HepG2 (cell line): ENCODE data around the gene ARHGAP22. TPM values are rescaled to one million over a fixed set of nuclear protein-coding genes. Genes with fewer than 3 reads are reported as not detected.

Experiments used
- ATAC-seq: fragments of 200-7000 bp; cut with Tn5 transposase; 3 replicates; pipeline ENCODE4 v1.9.1; 2020; ENCODE audit warnings: mild to moderate bottlenecking, moderate library complexity
- BruUV-seq: library from RNA; stranded (reverse); fragments of 400-500 nt; replicated peaks from 2 replicates; lab custom pipeline; 2021; lab: Mats Ljungman, UMichigan
- CTCF ChIA-PET: fragments of 300-600 bp; formaldehyde crosslinking; extraction: SDS; loops from one replicate; lab custom pipeline; 2021; ENCODE audit warnings: low total read pairs, inconsistent platforms, low intra/inter-chr PET ratio; lab: Yijun Ruan, JAX
- POLR2A ChIA-PET: fragments of 350-600 bp; sonication (Branson Sonifier 250); formaldehyde crosslinking; loops from one replicate; lab custom pipeline; 2020; ENCODE audit warnings: antibody characterized with exemption, inconsistent platforms; lab: Yijun Ruan, JAX
- DNase-seq: peaks from one replicate; pipeline ENCODE4 v3.0.0-alpha.2; 2015; ENCODE audit warnings: low spot score
- FAIRE-seq: peaks from 3 replicates; lab custom pipeline; 2011; peaks lifted over from hg19 to GRCh38; lab: Jason Lieb, UNC
- H2AFZ ChIP-seq: one replicate; pipeline ENCODE4 v1.6.1; 2011; ENCODE audit warnings: low read length, inconsistent platforms
- H3K27ac ChIP-seq: fragments of 300-600 bp; 3 replicates; pipeline ENCODE4 v1.8.0; 2011; ENCODE audit warnings: mixed run types, mild to moderate bottlenecking, mixed read lengths, low read length, inconsistent platforms; ENCODE audit not compliant: insufficient read depth; ENCODE audit errors: extremely low read length
- H3K27me3 ChIP-seq, 2 experiments: fragments of 200-600 bp in 1 of 2; 2 replicates in 1 of 2; 3 replicates in 1 of 2; pipeline versions ENCODE4 v1.6.0 to v1.8.0; 2011; ENCODE audit warnings: low read length in 2 of 2, mild to moderate bottlenecking in 2 of 2, moderate library complexity in 2 of 2, inconsistent platforms in 1 of 2; ENCODE audit not compliant: insufficient read depth in 2 of 2, control insufficient read depth in 1 of 2
- H3K36me3 ChIP-seq, 2 experiments: fragments of 200-600 bp in 1 of 2; replicated peaks in 1 of 2; 2 replicates in 1 of 2; 3 replicates in 1 of 2; pipeline versions ENCODE4 v1.5.1 to v1.8.0; 2011; ENCODE audit warnings: low read length in 2 of 2, inconsistent platforms in 1 of 2; ENCODE audit not compliant: insufficient read depth in 2 of 2, control insufficient read depth in 1 of 2
- H3K4me1 ChIP-seq: 2 replicates; pipeline ENCODE4 v1.5.1; 2012; ENCODE audit warnings: low read length, inconsistent platforms; ENCODE audit not compliant: insufficient read depth
- H3K4me2 ChIP-seq: 2 replicates; pipeline ENCODE4 v1.6.0; 2011; ENCODE audit warnings: low read depth, low read length, inconsistent platforms
- H3K4me3 ChIP-seq, 3 experiments: fragments of 200-600 bp in 1 of 3; sonication (generic), shearing (Covaris generic) in 1 of 3; replicated peaks in 1 of 3; 2 replicates each; pipeline ENCODE4 v1.5.1; 2011 to 2016; ENCODE audit warnings: low read length in 3 of 3, inconsistent platforms in 2 of 3, low read depth in 2 of 3, mild to moderate bottlenecking in 2 of 3, control low read depth in 1 of 3, mixed read lengths in 1 of 3; ENCODE audit not compliant: insufficient read depth in 1 of 3
- H3K79me2 ChIP-seq: one replicate; pipeline ENCODE4 v1.6.1; 2011; ENCODE audit warnings: low read length, inconsistent platforms; ENCODE audit not compliant: insufficient read depth
- H3K9ac ChIP-seq: 2 replicates; pipeline ENCODE4 v1.6.0; 2011; ENCODE audit warnings: mild to moderate bottlenecking, low read depth, low read length, inconsistent platforms; ENCODE audit not compliant: insufficient read depth
- H3K9me3 ChIP-seq: 2 replicates; pipeline ENCODE4 v1.5.1; 2012; ENCODE audit warnings: mild to moderate bottlenecking, low read length
- H4K20me1 ChIP-seq: 2 replicates; pipeline ENCODE4 v1.6.0; 2011; ENCODE audit warnings: inconsistent platforms, mild to moderate bottlenecking, low read length, moderate library complexity; ENCODE audit not compliant: insufficient read depth
- ARNTL ChIP-seq: sonication (generic); formaldehyde crosslinking; IDR thresholded peaks from 2 replicates; pipeline ENCODE4 v1.4.0; 2020; ENCODE audit warnings: mild to moderate bottlenecking, missing genetic modification reagents
- ERF ChIP-seq: IDR thresholded peaks from 2 replicates; pipeline ENCODE4 v1.6.1; 2018; ENCODE audit warnings: missing biosample characterization, missing genetic modification reagents
- FOXK1 ChIP-seq: sonication (generic); formaldehyde crosslinking; IDR thresholded peaks from 2 replicates; pipeline ENCODE4 v1.4.0; 2020; ENCODE audit warnings: low read depth, missing genetic modification reagents, borderline replicate concordance
- GATAD1 ChIP-seq: IDR thresholded peaks from 2 replicates; pipeline ENCODE4 v1.6.1; 2016; ENCODE audit warnings: missing genetic modification reagents, missing compliant biosample characterization
- HOXA9 ChIP-seq: sonication (generic); formaldehyde crosslinking; IDR thresholded peaks from 2 replicates; pipeline ENCODE4 v1.8.1; 2022; ENCODE audit warnings: missing genetic modification reagents, mild to moderate bottlenecking, moderate library complexity, borderline replicate concordance
- MATR3 ChIP-seq: sonication (generic); formaldehyde crosslinking; IDR thresholded peaks from 2 replicates; pipeline ENCODE4 v1.4.0; 2020; ENCODE audit warnings: missing genetic modification reagents
- ONECUT2 ChIP-seq: sonication (generic); formaldehyde crosslinking; IDR thresholded peaks from 2 replicates; pipeline ENCODE4 v1.4.0; 2020; ENCODE audit warnings: missing genetic modification reagents
- PAF1 ChIP-seq: IDR thresholded peaks from 2 replicates; pipeline ENCODE4 v1.6.1; 2016; ENCODE audit warnings: missing genetic modification reagents, missing compliant biosample characterization
- REST ChIP-seq, 2 experiments: IDR thresholded peaks; 2 replicates each; pipeline ENCODE4 v1.6.1; 2011 to 2012; ENCODE audit warnings: low read length in 2 of 2, borderline replicate concordance in 1 of 2, low read depth in 1 of 2, mild to moderate bottlenecking in 1 of 2, moderate library complexity in 1 of 2
- RFX5 ChIP-seq: IDR thresholded peaks from 2 replicates; pipeline ENCODE4 v1.6.1; 2011; ENCODE audit warnings: low read depth, low read length, improper control_type of control experiment
- TAF15 ChIP-seq: fragments of 200-400 bp; formaldehyde crosslinking; IDR thresholded peaks from one replicate; pipeline ENCODE4 v1.6.1; 2018; ENCODE audit warnings: mild to moderate bottlenecking, low read depth, low read length; ENCODE audit not compliant: poor library complexity, severe bottlenecking
- ZNF253 ChIP-seq: sonication (generic); formaldehyde crosslinking; IDR thresholded peaks from 2 replicates; pipeline ENCODE4 v1.8.0; 2022; ENCODE audit warnings: mild to moderate bottlenecking, missing genetic modification reagents, borderline replicate concordance
- ZNF570 ChIP-seq: sonication (generic); formaldehyde crosslinking; IDR thresholded peaks from 2 replicates; pipeline ENCODE4 v1.4.0; 2020; ENCODE audit warnings: mild to moderate bottlenecking, missing genetic modification reagents, borderline replicate concordance
- ZNF678 ChIP-seq: sonication (generic); formaldehyde crosslinking; IDR thresholded peaks from 2 replicates; pipeline ENCODE4 v1.4.0; 2020; ENCODE audit warnings: mild to moderate bottlenecking, missing genetic modification reagents
- WGBS: methylation state at CpG from one replicate; pipeline ENCODE4 v1.1.6; 2017; ENCODE audit warnings: low lambda C conversion rate; 5-methylcytosine and 5-hydroxymethylcytosine counted together
- in situ Hi-C: cut with HindIII; loops from 2 replicates; pipeline ENCODE4 v1.10.0; 2017; ENCODE audit warnings: low pct_unique_long_range_greater_than_20kb; ENCODE audit not compliant: extremely low pct_ligation_motif_present
- intact Hi-C: fragments of 100-400 bp; cut with micrococcal nuclease; formaldehyde crosslinking; loops from one replicate; pipeline ENCODE4 v1.10.0; 2022; ENCODE audit not compliant: unreplicated experiment
- polyA plus RNA-seq, 8 experiments: library from polyadenylated mRNA; depleted of rRNA in 3 of 8; stranded (reverse) in 7 of 8; unstranded in 1 of 8; fragments of >200 nt; fragmentation: Illumina TruSeq in 4 of 8; extraction: Trizol in 4 of 8; gene quantifications; 2 replicates each; pipeline versions ENCODE4 v1.2.1 to v1.2.3, GENCODE V29; 2011 to 2016; ENCODE audit warnings: low read depth in 4 of 8, missing spikeins in 1 of 8, mixed read lengths in 1 of 8; ENCODE audit not compliant: insufficient read depth in 1 of 8
- total RNA-seq, 5 experiments: library from RNA; depleted of rRNA; stranded (reverse); fragments of >200 nt; fragmentation: Illumina TruSeq; extraction: Trizol; gene quantifications; 2 replicates each; pipeline ENCODE4 v1.2.3, GENCODE V29; 2016; ENCODE audit warnings: low read depth in 1 of 5

Gene ARHGAP22
- total and polyA plus RNA-seq, 2 of the 13 experiments (the other 11 are each of a cell fraction or from before 2014, with no cell fraction given): 0.08 to 0.38 TPM

DNA sequence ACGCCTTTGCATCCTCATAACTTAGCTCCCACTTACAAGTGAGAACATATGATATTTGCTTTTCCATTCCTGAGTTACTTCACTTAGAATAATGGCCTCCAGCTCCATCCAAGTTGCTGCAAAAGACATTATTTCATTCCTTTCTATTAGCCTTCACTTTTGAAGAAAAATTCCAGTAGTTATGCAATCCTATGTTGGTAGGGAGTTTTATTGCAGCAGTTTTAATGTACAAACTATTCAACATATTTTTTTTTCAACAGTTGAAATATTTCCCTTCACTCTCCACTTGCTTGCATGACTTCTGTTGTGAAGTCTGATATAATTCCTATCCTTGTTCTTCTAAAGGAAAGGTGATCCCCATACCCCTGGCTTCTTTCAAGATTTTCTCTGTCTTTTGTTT is 27.3 kb upstream of the ARHGAP22 start (continued):
- no peak for TF ChIP-seq MATR3 (CRISPR knock-in tag)
- TF ChIP-seq ERF (CRISPR knock-in tag): no peak
- no peak for TF ChIP-seq FOXK1 (CRISPR knock-in tag)

DNA sequence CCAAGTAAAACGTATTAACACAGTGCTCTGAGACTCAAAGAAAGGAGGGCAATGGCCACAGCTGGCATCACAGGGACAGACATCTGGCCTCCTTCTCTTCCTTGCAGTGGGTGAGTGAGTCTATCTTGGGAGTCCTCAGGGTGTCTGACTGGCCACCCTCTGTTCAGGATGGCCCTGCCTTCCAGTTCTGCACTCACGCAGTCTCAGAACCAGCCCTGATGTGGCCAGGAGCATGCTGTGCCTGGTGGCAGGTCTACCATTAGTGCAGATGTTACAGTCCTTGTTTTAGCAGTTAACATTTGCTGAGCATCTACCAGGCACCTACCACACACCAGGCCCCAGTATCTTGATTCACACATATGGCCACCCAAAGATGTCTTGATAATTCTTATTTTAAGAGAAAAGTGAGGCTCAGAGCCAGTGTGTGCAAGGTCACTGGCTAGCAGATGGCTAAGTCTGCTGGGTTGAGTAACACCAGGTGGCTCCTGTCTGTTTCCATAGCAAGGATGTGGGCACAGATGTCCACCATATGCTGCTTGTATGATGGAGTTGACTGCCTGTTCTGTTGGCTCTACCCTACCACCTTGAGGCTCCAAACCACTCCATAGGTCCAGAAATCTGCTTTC is 23.2 kb upstream of the ARHGAP22 start:
- FAIRE-seq (no peak), DNase-seq (no peak), ATAC-seq (no peak)
- no TSS peak for BruUV-seq
- no peaks in the 10 kb centered on the region for H3K4me1 ChIP-seq
- H3K36me3 ChIP-seq: no peaks in the 10 kb centered on the region
- no peak overlapping the region for H3K27ac ChIP-seq
- in situ Hi-C loops: no loop called here
- TF ChIP-seq ZNF678 (CRISPR knock-in tag) (no peak), REST (IDR thresholded peaks at IDR 0.05; ENCODE audit: borderline replicate concordance in 1 of 2, low read depth in 1 of 2, low read length in 2 of 2) (no peak), TAF15 (no peak), ARNTL (CRISPR knock-in tag) (no peak), HOXA9 (CRISPR knock-in tag) (no peak), ZNF253 (CRISPR knock-in tag) (no peak), ZNF570 (no peak), PAF1 (CRISPR knock-in tag) (no peak), GATAD1 (CRISPR knock-in tag) (no peak), RFX5 (no peak), ONECUT2 (no peak)
- 0 out of 5 replicates have a peak, but pooled peaks cover 0 to 3% of the 10 kb centered on the region in 2 experiments for H3K27me3 ChIP-seq
- no peaks in the 10 kb centered on the region for H3K79me2 ChIP-seq
- ChIA-PET CTCF (no interaction called here), POLR2A (no interaction called here)
- WGBS: 40% methylated on average over 1 of the region's 2 CpGs
- H2AFZ ChIP-seq: no peak overlapping the region
- H3K4me3 ChIP-seq: no peak overlapping the region
- no peak overlapping the region for H3K9ac ChIP-seq
- H3K9me3 ChIP-seq: no peaks in the 10 kb centered on the region
- no peak overlapping the region for H3K4me2 ChIP-seq
- no peaks in the 10 kb centered on the region for H4K20me1 ChIP-seq
- intact Hi-C loops: no loop called here
